Gastroesophageal sphincter (tissue), 3 donors: Measurements from ENCODE around the gene APOC1.

ENCODE experiments used
- CTCF ChIP-seq, 4 experiments: fragments of 200-600 bp in 2 of 4; fragments of 450-650 bp in 2 of 4; sonication (generic) in 1 of 4; IDR thresholded peaks; one replicate each; pipeline ENCODE4 v1.5.1; 2017 to 2019; ENCODE audit warnings: antibody characterized with exemption in 4 of 4, mild to moderate bottlenecking in 2 of 4, moderate library complexity in 2 of 4
- EP300 ChIP-seq: sonication (generic); formaldehyde crosslinking; IDR thresholded peaks from one replicate; pipeline ENCODE4 v1.6.1; 2017; ENCODE audit warnings: antibody characterized with exemption, mild to moderate bottlenecking
- POLR2AphosphoS5 ChIP-seq: sonication (generic); formaldehyde crosslinking; IDR thresholded peaks from one replicate; pipeline ENCODE4 v1.6.1; 2017; ENCODE audit warnings: antibody characterized with exemption

DNA sequence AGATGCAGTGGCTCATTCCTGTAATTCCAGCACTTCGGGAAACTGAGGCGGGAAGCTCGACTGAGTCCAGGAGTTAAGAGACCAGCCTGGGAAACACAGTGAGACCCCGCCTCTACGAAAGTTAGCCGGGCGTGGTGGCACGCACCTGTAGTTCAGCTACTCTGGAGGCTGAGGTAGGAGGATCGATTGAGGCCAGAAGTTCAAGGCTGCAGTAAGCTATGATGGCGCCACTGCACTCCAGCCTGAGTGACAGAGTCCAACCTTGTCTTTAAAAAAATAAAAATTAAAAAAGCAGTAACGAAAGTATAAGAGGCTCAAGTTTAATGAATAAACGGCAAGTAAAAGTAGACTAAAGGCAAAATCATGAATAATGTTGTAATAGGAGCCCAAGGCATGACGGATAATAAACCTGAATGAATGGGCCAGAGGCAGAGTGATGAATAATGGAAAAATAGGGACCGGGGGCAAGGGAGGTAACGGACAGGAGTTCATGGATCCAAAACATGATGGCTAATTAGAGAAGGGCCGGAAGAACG lies 24.5 kb upstream of the APOC1 start:
- no peak for TF ChIP-seq CTCF (IDR thresholded peaks at IDR 0.05)
- no peak for TF ChIP-seq EP300
- TF ChIP-seq POLR2AphosphoS5: no peak
